GM21786 (cell line): ENCODE results near the gene ZMYND12.

Source experiments
- ATAC-seq: cut with Tn5 transposase; IDR thresholded peaks from one replicate; pipeline ENCODE4 v1.9.1; 2021; ENCODE audit not compliant: unreplicated experiment

The ZMYND12 gene

GRCh38 chr1:42449256-42449655, 6.6 kb downstream of the ZMYND12 start:
- no peak for ATAC-seq

DNA sequence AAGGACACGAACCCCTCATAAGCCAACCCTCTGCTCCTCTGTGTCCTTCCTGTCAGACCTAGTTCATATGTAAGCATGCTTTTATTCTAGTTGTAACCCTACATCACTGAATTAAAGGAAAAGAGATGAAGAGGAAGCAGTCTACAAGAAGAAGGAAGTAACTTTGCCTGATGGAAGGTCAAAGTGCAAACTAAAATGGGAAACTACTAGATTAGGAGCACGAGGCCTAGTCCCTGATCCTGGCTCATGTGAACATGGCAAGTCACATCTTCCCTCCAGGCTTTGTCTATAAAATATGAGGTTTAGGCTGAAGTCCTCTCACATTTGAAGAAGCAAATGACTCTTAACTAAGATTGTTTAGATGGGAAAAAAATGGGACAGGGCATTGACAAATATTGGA, 13.2 kb downstream of the ZMYND12 start:
- no peak for ATAC-seq

GRCh38 chr1:42439940-42440339, 15.9 kb downstream of the ZMYND12 start:
- ATAC-seq, result no peak

- ATAC-seq, result no peak
Measured at GRCh38 chr1:42434340-42434739, 21.5 kb downstream of the ZMYND12 start.

GRCh38 chr1:42433369-42433768, 22.5 kb downstream of the ZMYND12 start:
- ATAC-seq, result no peak

GRCh38 chr1:42432714-42433113, 23.1 kb downstream of the ZMYND12 start:
- no peak for ATAC-seq

GRCh38 chr1:42431514-42431913, 24.3 kb downstream of the ZMYND12 start:
- ATAC-seq, result no peak

- no peak for ATAC-seq
Measured at GRCh38 chr1:42430286-42431135, 25.3 kb downstream of the ZMYND12 start.

- no peak for ATAC-seq
Measured at GRCh38 chr1:42429603-42430002, 26.2 kb downstream of the ZMYND12 start.

GRCh38 chr1:42427240-42427639, 28.6 kb downstream of the ZMYND12 start:
- no peak for ATAC-seq

GRCh38 chr1:42424201-42424600, 31.6 kb downstream of the ZMYND12 start:
- no peak for ATAC-seq

- ATAC-seq, result no peak
Measured at GRCh38 chr1:42423681-42424080, 32.1 kb downstream of the ZMYND12 start.

DNA sequence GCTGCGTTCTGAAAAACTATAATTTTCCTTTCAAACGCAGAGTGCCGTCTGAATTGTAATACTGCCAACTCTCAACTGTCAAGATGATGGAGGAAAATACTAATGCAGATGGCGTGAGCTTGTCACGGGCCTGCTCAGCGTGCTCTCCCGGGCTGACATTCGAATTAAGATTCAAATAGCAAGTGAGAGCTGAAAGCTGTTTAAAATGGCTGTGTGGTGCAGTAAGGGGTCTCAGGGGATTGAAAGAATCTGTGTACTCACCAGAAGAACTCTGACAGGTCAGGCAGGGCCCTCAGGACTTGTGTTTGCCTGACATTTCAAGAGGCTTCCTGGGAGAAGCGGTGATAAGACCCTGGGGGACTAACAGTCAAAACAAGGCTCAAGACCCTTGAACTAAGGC, 33.1 kb downstream of the ZMYND12 start:
- no peak for ATAC-seq

GRCh38 chr1:42420911-42421585, 34.8 kb downstream of the ZMYND12 start:
- ATAC-seq, result no peak

- ATAC-seq, result no peak
Measured at GRCh38 chr1:42420121-42420520, 35.7 kb downstream of the ZMYND12 start.

DNA sequence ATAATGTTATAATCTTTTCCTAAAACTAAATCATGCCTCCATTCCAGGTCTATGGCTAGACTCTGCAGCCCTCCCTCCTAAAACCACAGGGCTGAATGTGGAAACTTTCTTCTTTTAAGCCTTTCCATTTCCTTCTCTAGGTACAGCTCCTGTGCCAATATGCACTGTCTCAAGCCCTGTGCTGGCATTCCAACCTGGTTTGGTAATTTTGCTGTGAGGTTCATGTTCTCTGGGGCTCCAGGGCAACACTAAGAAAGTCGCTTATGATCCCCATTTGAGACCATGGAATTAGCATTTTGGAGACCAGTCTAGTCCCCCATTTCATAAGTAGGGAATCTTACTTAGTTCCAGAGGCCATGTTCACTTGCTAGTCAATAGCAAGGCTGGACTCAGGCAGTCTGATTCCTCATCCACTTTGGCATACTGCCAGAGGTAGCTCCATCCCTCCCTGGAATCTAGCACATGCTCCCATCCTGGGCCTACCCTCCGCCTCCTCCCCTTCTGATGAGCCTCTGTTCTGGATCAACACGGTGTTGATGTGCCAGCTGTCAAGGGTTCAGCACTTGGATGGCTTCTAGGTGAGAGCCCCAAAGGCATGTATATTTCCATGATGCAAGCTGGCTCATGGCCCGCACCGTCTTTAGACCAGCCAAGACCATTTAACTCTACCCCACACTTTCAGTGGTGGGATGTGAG, 36.5 kb downstream of the ZMYND12 start:
- ATAC-seq, result no peak

- no peak for ATAC-seq
Measured at GRCh38 chr1:42418516-42418915, 37.3 kb downstream of the ZMYND12 start.

GRCh38 chr1:42417166-42417565, 38.7 kb downstream of the ZMYND12 start:
- ATAC-seq, result no peak

- ATAC-seq, result no peak
Measured at GRCh38 chr1:42414551-42415496, 41.0 kb downstream of the ZMYND12 start.

- ATAC-seq, result no peak
Measured at GRCh38 chr1:42403880-42404400, 51.9 kb downstream of the ZMYND12 start.
